DND-41 (cell line): ENCODE measurements around the gene FAM209B.

ENCODE experiments used
- ATAC-seq: fragments of 200-7000 bp; cut with Tn5 transposase; 3 replicates; pipeline ENCODE4 v1.9.1; 2021; ENCODE audit warnings: low read depth; ENCODE audit not compliant: insufficient read depth
- DNase-seq: peaks from one replicate; pipeline ENCODE4 v3.0.0-alpha.2; 2020
- H2AFZ ChIP-seq: 2 replicates; pipeline ENCODE4 v1.6.0; 2012; ENCODE audit warnings: low read depth, low read length
- H3K27ac ChIP-seq: 2 replicates; pipeline ENCODE4 v1.5.1; 2012; ENCODE audit warnings: low read length, inconsistent platforms
- H3K27me3 ChIP-seq: fragments of 200-600 bp; sonication (generic); 2 replicates; pipeline ENCODE4 v1.6.0; 2012; ENCODE audit warnings: low read length, mild to moderate bottlenecking, inconsistent platforms; ENCODE audit not compliant: insufficient read depth, poor library complexity
- H3K36me3 ChIP-seq: 2 replicates; pipeline ENCODE4 v1.5.1; 2012; ENCODE audit warnings: low read length, inconsistent platforms; ENCODE audit not compliant: insufficient read depth
- H3K4me1 ChIP-seq: 2 replicates; pipeline ENCODE4 v1.5.1; 2012; ENCODE audit warnings: mild to moderate bottlenecking, low read length; ENCODE audit not compliant: insufficient read depth
- H3K4me2 ChIP-seq: 2 replicates; pipeline ENCODE4 v1.6.0; 2012; ENCODE audit warnings: mild to moderate bottlenecking, moderate library complexity, low read length, inconsistent platforms; ENCODE audit not compliant: insufficient read depth
- H3K4me3 ChIP-seq, 2 experiments: fragments of 200-600 bp in 1 of 2; shearing (Covaris generic) in 1 of 2; 2 replicates each; pipeline ENCODE4 v1.5.1; 2012 to 2016; ENCODE audit warnings: inconsistent platforms in 2 of 2, low read length in 2 of 2, mild to moderate bottlenecking in 2 of 2, low read depth in 1 of 2, moderate library complexity in 1 of 2
- H3K79me2 ChIP-seq: 2 replicates; pipeline ENCODE4 v1.6.0; 2012; ENCODE audit warnings: low read length, inconsistent platforms; ENCODE audit not compliant: insufficient read depth
- H3K9ac ChIP-seq: 2 replicates; pipeline ENCODE4 v1.6.0; 2012; ENCODE audit warnings: low read depth, mild to moderate bottlenecking, inconsistent platforms, low read length, moderate library complexity
- H3K9me3 ChIP-seq: 2 replicates; pipeline ENCODE4 v1.5.1; 2012; ENCODE audit warnings: low read length, moderate library complexity, mild to moderate bottlenecking, inconsistent platforms; ENCODE audit not compliant: insufficient read depth, severe bottlenecking
- H4K20me1 ChIP-seq: 2 replicates; pipeline ENCODE4 v1.6.0; 2012; ENCODE audit warnings: low read length; ENCODE audit not compliant: insufficient read depth
- EZH2 ChIP-seq: IDR thresholded peaks from 3 replicates; pipeline ENCODE4 v1.6.1; 2012; ENCODE audit warnings: borderline replicate concordance, low read depth, mild to moderate bottlenecking, moderate library complexity, low read length, inconsistent platforms; ENCODE audit not compliant: severe bottlenecking
- TF ChIP-seq, protein P1 (sequence below): IDR thresholded peaks from 2 replicates; pipeline ENCODE4 v1.5.1; 2012; ENCODE audit warnings: borderline replicate concordance, low read length, moderate library complexity, mild to moderate bottlenecking; ENCODE audit not compliant: poor library complexity, severe bottlenecking; ENCODE audit errors: extremely low read depth

FAM209B gene

DNA sequence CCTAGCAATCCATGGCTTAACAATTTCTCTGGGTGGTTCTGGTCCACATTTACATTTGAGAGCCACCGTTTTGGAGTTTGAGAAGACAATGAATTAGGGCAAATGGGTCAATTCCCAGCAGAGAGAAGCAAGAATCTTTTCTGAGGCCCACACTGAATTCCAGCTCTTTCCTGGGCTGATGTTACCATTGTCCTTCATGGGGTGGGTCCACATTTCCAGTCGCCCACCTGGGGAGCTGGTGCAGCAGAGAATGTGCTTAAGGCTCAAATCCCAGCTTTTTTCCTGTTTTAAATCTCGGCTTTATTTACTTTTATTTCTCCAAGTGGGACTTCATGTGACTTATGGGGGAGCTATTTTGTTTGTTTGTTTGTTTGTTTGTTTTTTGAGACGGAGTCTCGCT is 51.9 kb downstream of the FAM209B start:
- Histone ChIP-seq H3K4me1 (no peaks in the 10 kb centered on the region), H3K27ac (no peak overlapping the region), H3K4me3 (no peak overlapping the region), H3K4me2 (no peak overlapping the region), H3K27me3 (no peaks in the 10 kb centered on the region), H2AFZ (no peak overlapping the region), H3K79me2 (no peaks in the 10 kb centered on the region), H3K9ac (no peak overlapping the region), H4K20me1 (no peaks in the 10 kb centered on the region; the same call in 1 of the 2 replicates), H3K36me3 (no peaks in the 10 kb centered on the region), H3K9me3 (no peaks in the 10 kb centered on the region)
- DNase-seq (no peak), ATAC-seq (no peak)
- TF ChIP-seq, protein P1, sequence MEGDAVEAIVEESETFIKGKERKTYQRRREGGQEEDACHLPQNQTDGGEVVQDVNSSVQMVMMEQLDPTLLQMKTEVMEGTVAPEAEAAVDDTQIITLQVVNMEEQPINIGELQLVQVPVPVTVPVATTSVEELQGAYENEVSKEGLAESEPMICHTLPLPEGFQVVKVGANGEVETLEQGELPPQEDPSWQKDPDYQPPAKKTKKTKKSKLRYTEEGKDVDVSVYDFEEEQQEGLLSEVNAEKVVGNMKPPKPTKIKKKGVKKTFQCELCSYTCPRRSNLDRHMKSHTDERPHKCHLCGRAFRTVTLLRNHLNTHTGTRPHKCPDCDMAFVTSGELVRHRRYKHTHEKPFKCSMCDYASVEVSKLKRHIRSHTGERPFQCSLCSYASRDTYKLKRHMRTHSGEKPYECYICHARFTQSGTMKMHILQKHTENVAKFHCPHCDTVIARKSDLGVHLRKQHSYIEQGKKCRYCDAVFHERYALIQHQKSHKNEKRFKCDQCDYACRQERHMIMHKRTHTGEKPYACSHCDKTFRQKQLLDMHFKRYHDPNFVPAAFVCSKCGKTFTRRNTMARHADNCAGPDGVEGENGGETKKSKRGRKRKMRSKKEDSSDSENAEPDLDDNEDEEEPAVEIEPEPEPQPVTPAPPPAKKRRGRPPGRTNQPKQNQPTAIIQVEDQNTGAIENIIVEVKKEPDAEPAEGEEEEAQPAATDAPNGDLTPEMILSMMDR, result no peak
- no peak for TF ChIP-seq EZH2
